H1 (cell line): Measurements from ENCODE around the gene TEAD1. TPM values are rescaled to one million over a fixed set of nuclear protein-coding genes. Genes with fewer than 3 reads are reported as not detected.

Experiments used
- CHD2 ChIP-seq: IDR thresholded peaks from 2 replicates; pipeline ENCODE4 v1.6.1; 2012; ENCODE audit warnings: low read length, improper control_type of control experiment
- GABPA ChIP-seq: IDR thresholded peaks from 2 replicates; pipeline ENCODE4 v1.6.1; 2011; ENCODE audit warnings: mild to moderate bottlenecking, low read length, moderate library complexity, borderline replicate concordance; ENCODE audit not compliant: insufficient read depth
- MAFK ChIP-seq: IDR thresholded peaks from 2 replicates; pipeline ENCODE4 v1.6.1; 2012; ENCODE audit warnings: low read depth, mild to moderate bottlenecking, improper control_type of control experiment, low read length
- NRF1 ChIP-seq: IDR thresholded peaks from 2 replicates; pipeline ENCODE4 v1.6.1; 2011; ENCODE audit warnings: mild to moderate bottlenecking, low read depth, low read length, improper control_type of control experiment
- RFX5 ChIP-seq: IDR thresholded peaks from 2 replicates; pipeline ENCODE4 v1.6.1; 2011; ENCODE audit warnings: low read depth, low read length, improper control_type of control experiment, borderline replicate concordance
- SP1 ChIP-seq: IDR thresholded peaks from 2 replicates; pipeline ENCODE4 v1.6.1; 2011; ENCODE audit warnings: low read depth, low read length
- polyA plus RNA-seq, 7 experiments: library from polyadenylated mRNA; depleted of rRNA in 3 of 7; stranded (reverse) in 5 of 7; unstranded in 2 of 7; fragments of >200 nt in 5 of 7; fragments of 200-250 nt in 2 of 7; gene quantifications; 1 replicate in 5 of 7; 2 replicates in 1 of 7; 4 replicates in 1 of 7; pipeline versions ENCODE4 v1.2.1 to v1.2.3, GENCODE V29; 2011 to 2013; ENCODE audit warnings: missing spikeins in 2 of 7, mixed read lengths in 2 of 7
- total RNA-seq: library from RNA; stranded (reverse); fragmentation: NEBNext Ultra II Directional; extraction: Animal tissue kit (Norgen Biotek cat#: 25700); gene quantifications from 2 replicates; pipeline ENCODE4 v1.2.1, GENCODE V29; 2021

The TEAD1 gene
- total and polyA plus RNA-seq, 2 of the 8 experiments (the other 6 are each of a cell fraction or from before 2014, with no cell fraction given), result 15.6 to 67.4 TPM

GRCh38 chr11:12889243-12889642, 215.0 kb downstream of the TEAD1 start (continued):
- TF ChIP-seq NRF1, result no peak
- TF ChIP-seq SP1, result no peak
- TF ChIP-seq MAFK, result no peak
- no peak for TF ChIP-seq RFX5
- no peak for TF ChIP-seq GABPA
- TF ChIP-seq CHD2, result no peak
- TF ChIP-seq, all 59 proteins: peak for 0
